K562 (cell line): ENCODE measurements around the gene LRP10. TPM values are rescaled to one million over a fixed set of nuclear protein-coding genes. Genes with fewer than 3 reads are reported as not detected.

Source experiments
- ADNP ChIP-seq: fragments of 200-800 bp; sonication (Bioruptor generic); IDR thresholded peaks from 2 replicates; pipeline ENCODE4 v1.6.1; 2016; ENCODE audit warnings: missing genetic modification characterization, missing compliant biosample characterization
- ARNT ChIP-seq, 2 experiments: fragments of 450-650 bp; IDR thresholded peaks; 2 replicates each; pipeline ENCODE4 v1.6.1; 2016; ENCODE audit warnings: mild to moderate bottlenecking in 1 of 2
- BRCA1 ChIP-seq, 2 experiments: fragments of 450-650 bp in 1 of 2; sonication (generic) in 1 of 2; formaldehyde crosslinking in 1 of 2; IDR thresholded peaks; 2 replicates each; pipeline versions ENCODE4 v1.5.0 to v1.6.1; 2017 to 2020; ENCODE audit warnings: mild to moderate bottlenecking in 1 of 2, missing genetic modification reagents in 1 of 2
- ELF4 ChIP-seq: fragments of 450-650 bp; formaldehyde crosslinking; IDR thresholded peaks from 2 replicates; pipeline ENCODE4 v1.4.0; 2022; ENCODE audit warnings: missing genetic modification characterization
- FOXM1 ChIP-seq, 2 experiments: fragments of 450-650 bp in 1 of 2; sonication (generic) in 1 of 2; formaldehyde crosslinking in 1 of 2; IDR thresholded peaks; 2 replicates each; pipeline versions ENCODE4 v1.6.1 to v1.9.0; 2017 to 2022; ENCODE audit warnings: low read depth in 2 of 2, mild to moderate bottlenecking in 2 of 2, missing genetic modification reagents in 1 of 2, moderate library complexity in 1 of 2
- GABPA ChIP-seq: fragments of 200-800 bp; sonication (Bioruptor generic); conservative IDR thresholded peaks from 2 replicates; pipeline ENCODE4 v1.6.1; 2016; ENCODE audit warnings: low read depth, missing genetic modification characterization, missing compliant biosample characterization
- GABPB2 ChIP-seq: fragments of 250-450 bp; sonication (Bioruptor Pico); conservative IDR thresholded peaks from 2 replicates; pipeline ENCODE4 v1.5.1; 2021; ENCODE audit warnings: mild to moderate bottlenecking
- JUND ChIP-seq, 2 experiments: IDR thresholded peaks; 2 replicates in 1 of 2; 3 replicates in 1 of 2; pipeline ENCODE4 v1.6.1; 2011; ENCODE audit warnings: borderline replicate concordance in 2 of 2, low read depth in 2 of 2, low read length in 2 of 2, improper control_type of control experiment in 1 of 2, missing biosample characterization in 1 of 2, missing genetic modification characterization in 1 of 2, missing genetic modification reagents in 1 of 2
- NCOA2 ChIP-seq, 2 experiments: fragments of 450-650 bp; IDR thresholded peaks; 2 replicates each; pipeline ENCODE4 v1.6.1; 2018; ENCODE audit warnings: mild to moderate bottlenecking in 2 of 2, moderate library complexity in 1 of 2; ENCODE audit not compliant: partially characterized antibody in 2 of 2
- NEUROD1 ChIP-seq: fragments of 150-350 bp; IDR thresholded peaks from 2 replicates; pipeline ENCODE4 v1.6.1; 2014; ENCODE audit warnings: borderline replicate concordance, low read length, low read depth; ENCODE audit not compliant: partially characterized antibody
- SMARCA5 ChIP-seq: fragments of 450-650 bp; IDR thresholded peaks from 2 replicates; pipeline ENCODE4 v1.6.1; 2016
- SNIP1 ChIP-seq: fragments of 450-650 bp; IDR thresholded peaks from 2 replicates; pipeline ENCODE4 v1.7.1; 2017; ENCODE audit warnings: low read depth, mild to moderate bottlenecking
- TAF1 ChIP-seq: IDR thresholded peaks from 2 replicates; pipeline ENCODE4 v1.6.1; 2011; ENCODE audit warnings: mild to moderate bottlenecking, low read length, moderate library complexity; ENCODE audit not compliant: insufficient read depth, control insufficient read depth, severe bottlenecking; ENCODE audit errors: extremely low read depth
- TGIF2 ChIP-seq: sonication (generic); formaldehyde crosslinking; IDR thresholded peaks from 2 replicates; pipeline ENCODE4 v1.8.1; 2022; ENCODE audit warnings: mild to moderate bottlenecking, missing genetic modification reagents, moderate library complexity
- ZNF282 ChIP-seq: sonication (generic); formaldehyde crosslinking; IDR thresholded peaks from 2 replicates; pipeline ENCODE4 v1.8.1; 2023; ENCODE audit warnings: missing genetic modification reagents
- ZNF717 ChIP-seq: fragments of 250-450 bp; sonication (Bioruptor Pico); IDR thresholded peaks from 2 replicates; pipeline ENCODE4 v1.5.0; 2021
- polyA plus RNA-seq, 8 experiments: library from polyadenylated mRNA; depleted of rRNA in 4 of 8; stranded (reverse) in 5 of 8; unstranded in 3 of 8; fragments of >200 nt; fragmentation: Nextera tagmentation in 2 of 8; fragmentation: Illumina TruSeq in 1 of 8; extraction: Ambion mirVana in 2 of 8; extraction: Trizol in 1 of 8; gene quantifications; 2 replicates each; pipeline versions ENCODE4 v1.2.1 to v1.2.3, GENCODE V29; 2011 to 2014; ENCODE audit warnings: inconsistent platforms in 1 of 8, missing spikeins in 1 of 8
- total RNA-seq, 7 experiments: library from RNA; depleted of rRNA in 6 of 7; stranded (reverse); fragments of >200 nt in 6 of 7; fragmentation: Illumina TruSeq in 2 of 7; extraction: Trizol in 2 of 7; gene quantifications; 2 replicates each; pipeline versions ENCODE4 v1.2.1 to v1.2.3, GENCODE V29; 2011 to 2021; ENCODE audit warnings: low replicate concordance in 1 of 7
- TF ChIP-seq, protein P1 (sequence below): sonication (generic); formaldehyde crosslinking; IDR thresholded peaks from 2 replicates; pipeline ENCODE4 v1.8.1; 2023; ENCODE audit warnings: mild to moderate bottlenecking, missing genetic modification reagents, moderate library complexity
- TF ChIP-seq, protein P2 (sequence below): sonication (generic); formaldehyde crosslinking; IDR thresholded peaks from 2 replicates; pipeline ENCODE4 v1.8.0; 2022; ENCODE audit warnings: missing genetic modification reagents, mild to moderate bottlenecking, moderate library complexity, borderline replicate concordance

LRP10 gene
- total and polyA plus RNA-seq, 9 of the 15 experiments (the other 6 are each of a cell fraction or from before 2014, with no cell fraction given): 1.3 to 45.5 (median 10.9) TPM

DNA sequence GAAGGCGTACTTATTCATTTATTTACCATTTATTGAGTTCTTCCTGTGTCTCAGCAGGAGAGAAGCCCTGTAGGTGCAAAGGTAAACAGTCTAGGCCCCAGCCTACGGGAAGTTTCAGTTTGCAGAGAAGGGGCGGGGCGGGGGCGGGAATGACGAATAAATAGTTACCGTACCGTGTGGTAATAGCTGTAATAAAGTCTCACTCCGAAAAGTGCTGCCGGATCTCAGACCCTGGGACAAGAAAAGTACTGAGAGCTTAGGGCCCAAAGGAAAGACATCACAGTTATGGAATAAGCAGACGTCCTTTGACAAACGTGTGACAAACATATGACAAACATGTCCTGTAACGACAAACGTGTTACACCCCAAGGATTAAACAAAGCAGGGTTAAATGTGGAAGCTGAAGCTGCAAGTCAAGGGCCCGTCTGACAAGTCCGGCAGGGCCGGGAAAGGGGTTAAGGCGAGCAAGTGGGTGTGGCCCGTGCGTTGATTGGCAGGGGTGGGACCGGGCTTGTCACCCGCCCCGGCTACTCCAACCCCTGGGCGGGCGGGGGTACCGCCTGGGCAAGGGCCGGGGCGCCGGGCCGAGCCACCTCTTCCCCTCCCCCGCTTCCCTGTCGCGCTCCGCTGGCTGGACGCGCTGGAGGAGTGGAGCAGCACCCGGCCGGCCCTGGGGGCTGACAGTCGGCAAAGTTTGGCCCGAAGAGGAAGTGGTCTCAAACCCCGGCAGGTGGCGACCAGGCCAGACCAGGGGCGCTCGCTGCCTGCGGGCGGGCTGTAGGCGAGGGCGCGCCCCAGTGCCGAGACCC, at the start of gene LRP10 (continued):
- TF ChIP-seq, protein P1, sequence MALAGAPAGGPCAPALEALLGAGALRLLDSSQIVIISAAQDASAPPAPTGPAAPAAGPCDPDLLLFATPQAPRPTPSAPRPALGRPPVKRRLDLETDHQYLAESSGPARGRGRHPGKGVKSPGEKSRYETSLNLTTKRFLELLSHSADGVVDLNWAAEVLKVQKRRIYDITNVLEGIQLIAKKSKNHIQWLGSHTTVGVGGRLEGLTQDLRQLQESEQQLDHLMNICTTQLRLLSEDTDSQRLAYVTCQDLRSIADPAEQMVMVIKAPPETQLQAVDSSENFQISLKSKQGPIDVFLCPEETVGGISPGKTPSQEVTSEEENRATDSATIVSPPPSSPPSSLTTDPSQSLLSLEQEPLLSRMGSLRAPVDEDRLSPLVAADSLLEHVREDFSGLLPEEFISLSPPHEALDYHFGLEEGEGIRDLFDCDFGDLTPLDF: no peak
- TF ChIP-seq GABPA: peak; percentile 72
- peak; percentile 10; the same call in 1 of the 2 replicates for TF ChIP-seq SMARCA5
- TF ChIP-seq ADNP (tag): peak; percentile 67; the same call in 1 of the 2 replicates
- TF ChIP-seq NEUROD1: peak; percentile 6
- no peak for TF ChIP-seq BRCA1 (IDR thresholded peaks at IDR 0.05)
- TF ChIP-seq BRCA1 (CRISPR knock-in tag; IDR thresholded peaks at IDR 0.05): no peak
- peak; percentile 80 for TF ChIP-seq TAF1
- 0 out of 2 replicates have a peak, but pooled peaks have one; percentile 83 for TF ChIP-seq ZNF282 (CRISPR knock-in tag)
- TF ChIP-seq, protein P2, sequence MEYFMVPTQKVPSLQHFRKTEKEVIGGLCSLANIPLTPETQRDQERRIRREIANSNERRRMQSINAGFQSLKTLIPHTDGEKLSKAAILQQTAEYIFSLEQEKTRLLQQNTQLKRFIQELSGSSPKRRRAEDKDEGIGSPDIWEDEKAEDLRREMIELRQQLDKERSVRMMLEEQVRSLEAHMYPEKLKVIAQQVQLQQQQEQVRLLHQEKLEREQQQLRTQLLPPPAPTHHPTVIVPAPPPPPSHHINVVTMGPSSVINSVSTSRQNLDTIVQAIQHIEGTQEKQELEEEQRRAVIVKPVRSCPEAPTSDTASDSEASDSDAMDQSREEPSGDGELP (CRISPR knock-in tag): peak; percentile 84
- no peak for TF ChIP-seq GABPB2 (CRISPR knock-in tag)
- TF ChIP-seq ELF4: 0 out of 2 replicates have a peak, but pooled peaks have one; percentile 70
- TF ChIP-seq SNIP1: no peak
- TF ChIP-seq ARNT (IDR thresholded peaks at IDR 0.05): 0 out of 4 replicates have a peak, but pooled peaks of 1 of the 2 experiments have one; percentile 17
- peak; percentile 95 for TF ChIP-seq TGIF2
- peak in 1 of 2 experiments; percentile 74 for TF ChIP-seq NCOA2 (IDR thresholded peaks at IDR 0.05; ENCODE audit: partially characterized antibody in 2 of 2)
- peak; percentile 29; the same call in 1 of the 2 replicates for TF ChIP-seq FOXM1 (IDR thresholded peaks at IDR 0.05; ENCODE audit: low read depth)
- TF ChIP-seq FOXM1 (CRISPR knock-in tag; IDR thresholded peaks at IDR 0.05; ENCODE audit: low read depth): no peak
- TF ChIP-seq ZNF717 (CRISPR knock-in tag): no peak
- TF ChIP-seq JUND (IDR thresholded peaks at IDR 0.05; ENCODE audit: borderline replicate concordance, low read depth, low read length): no peak
- no peak; the same call in 2 of the 3 replicates for TF ChIP-seq JUND (tag; IDR thresholded peaks at IDR 0.05; ENCODE audit: borderline replicate concordance, low read depth, low read length)
